T-cell (primary cell): ENCODE data around the gene TEKT4. TPM values are rescaled to one million over a fixed set of nuclear protein-coding genes. Genes with fewer than 3 reads are reported as not detected.
"Not testable (repeated sequence)": the region's sequence is repeated elsewhere in the genome, so short reads cannot be mapped to it uniquely, and the experiment has no call there.

Experiments
- ATAC-seq, 4 experiments: fragments of 200-7000 bp in 3 of 4; fragments of 150-1000 bp in 1 of 4; cut with Tn5 transposase; replicated peaks in 1 of 4; 1 replicate in 3 of 4; 2 replicates in 1 of 4; pipeline ENCODE4 v1.10.0; 2021; ENCODE audit warnings: moderate library complexity in 3 of 4, mild to moderate bottlenecking in 2 of 4, moderate number of reproducible peaks in 1 of 4
- CTCF ChIA-PET, 2 donors: fragments of 300-600 bp; sonication (Branson Sonifier 250); formaldehyde crosslinking; loops; one replicate each; lab custom pipeline; 2022; ENCODE audit warnings: antibody characterized with exemption in 2 of 2; lab: Charles Lee
- POLR2A ChIA-PET, 2 donors: fragments of 300-600 bp; sonication (Branson Sonifier 250); formaldehyde crosslinking; loops; one replicate each; lab custom pipeline; 2022; ENCODE audit warnings: antibody characterized with exemption in 2 of 2; lab: Charles Lee
- DNase-seq, 35 experiments: peaks; one replicate each; pipeline versions ENCODE4 v3.0.0 to v3.0.0-alpha.2; 2013 to 2023
- H3K27ac ChIP-seq: one replicate; pipeline ENCODE4 v1.5.1; 2013; ENCODE audit warnings: low read length
- H3K27me3 ChIP-seq, 2 experiments: replicated peaks in 1 of 2; 1 replicate in 1 of 2; 2 replicates in 1 of 2; pipeline versions ENCODE4 v1.6.1 to v1.7.0; 2013; ENCODE audit warnings: low read length in 1 of 2, mixed read lengths in 1 of 2; ENCODE audit not compliant: control insufficient read depth in 2 of 2, insufficient read depth in 2 of 2; ENCODE audit errors: extremely low read depth in 1 of 2
- H3K36me3 ChIP-seq, 2 donors: 1 replicate in 1 of 2; 2 replicates in 1 of 2; pipeline versions ENCODE4 v1.6.1 to v1.7.0; 2013; ENCODE audit warnings: low read length in 1 of 2; ENCODE audit not compliant: control insufficient read depth in 2 of 2, insufficient read depth in 1 of 2; ENCODE audit errors: extremely low read depth in 1 of 2
- H3K4me1 ChIP-seq, 2 experiments: 1 replicate in 1 of 2; 2 replicates in 1 of 2; pipeline versions ENCODE4 v1.6.1 to v1.7.0; 2013; ENCODE audit warnings: low read length in 2 of 2, mixed read lengths in 1 of 2; ENCODE audit not compliant: insufficient read depth in 2 of 2, control insufficient read depth in 1 of 2; ENCODE audit errors: extremely low read depth in 1 of 2
- H3K4me3 ChIP-seq, 2 donors: 1 replicate in 1 of 2; 2 replicates in 1 of 2; pipeline versions ENCODE4 v1.5.1 to v1.7.0; 2013; ENCODE audit warnings: mild to moderate bottlenecking in 2 of 2, low read length in 1 of 2, moderate library complexity in 1 of 2; ENCODE audit not compliant: control insufficient read depth in 1 of 2; ENCODE audit errors: extremely low read depth in 1 of 2
- H3K9me3 ChIP-seq: 2 replicates; pipeline ENCODE4 v1.7.0; 2013
- H3K27ac Mint-ChIP-seq, 2 donors: one replicate each; pipeline ENCODE4 v1.8.0; 2020 to 2021; ENCODE audit warnings: mild to moderate bottlenecking in 2 of 2, mixed read lengths in 2 of 2
- H3K27me3 Mint-ChIP-seq, 2 donors: one replicate each; pipeline ENCODE4 v1.8.0; 2021 to 2022; ENCODE audit warnings: mixed read lengths in 2 of 2
- H3K36me3 Mint-ChIP-seq: one replicate; pipeline ENCODE4 v1.8.0; 2021; ENCODE audit warnings: mixed read lengths
- H3K4me1 Mint-ChIP-seq, 3 donors: one replicate each; pipeline ENCODE4 v1.8.0; 2020 to 2022; ENCODE audit warnings: mixed read lengths in 3 of 3, mild to moderate bottlenecking in 1 of 3
- H3K4me3 Mint-ChIP-seq, 3 donors: one replicate each; pipeline ENCODE4 v1.8.0; 2020 to 2022; ENCODE audit warnings: mild to moderate bottlenecking in 3 of 3, mixed read lengths in 3 of 3, moderate library complexity in 3 of 3
- H3K9me3 Mint-ChIP-seq, 3 donors: one replicate each; pipeline ENCODE4 v1.8.0; 2020 to 2022; ENCODE audit warnings: mixed read lengths in 3 of 3
- WGBS: methylation state at CpG from one replicate; pipeline ENCODE4 v1.1.5; 2013; ENCODE audit warnings: missing lambda C conversion rate; ENCODE audit not compliant: insufficient coverage; 5-methylcytosine and 5-hydroxymethylcytosine counted together
- total RNA-seq, 35 experiments: library from RNA in 6 of 35; stranded (reverse) in 6 of 35; fragments of 120-200 nt in 1 of 35; gene quantifications; one replicate each; pipeline versions ENCODE4 v1.2.1 to v1.2.4 and lab custom pipeline; 2013 to 2026

TEKT4 gene
- total RNA-seq, 5 donors from 2014 or later (not counting 1 experiment from before 2014, with no cell fraction given) = not detected

- H3K4me1 ChIP-seq = peaks cover 0 to 7% of the 10 kb centered on the region in 2 experiments
- H3K27me3 ChIP-seq = peaks cover 0 to 34% of the 10 kb centered on the region in 2 experiments
- H3K4me3 ChIP-seq = no peak overlapping the region
- no peak for DNase-seq
- ChIA-PET POLR2A (no interaction called here), CTCF (no interaction called here)
- no peak for ATAC-seq
- Mint-ChIP-seq H3K9me3 (no peaks in the 10 kb centered on the region), H3K27me3 (peaks cover 10 to 11% of the 10 kb centered on the region in 2 donors), H3K36me3 (no peaks in the 10 kb centered on the region), H3K4me3 (no peak overlapping the region), H3K4me1 (no peaks in the 10 kb centered on the region), H3K27ac (no peak overlapping the region)
- no peaks in the 10 kb centered on the region for H3K9me3 ChIP-seq
- H3K27ac ChIP-seq = no peak overlapping the region
- no peaks in the 10 kb centered on the region for H3K36me3 ChIP-seq
- WGBS = 68% methylated on average over 14 of the region's 17 CpGs
Observed at GRCh38 chr2:94875820-94876522, 4.7 kb downstream of the TEKT4 start.

DNA sequence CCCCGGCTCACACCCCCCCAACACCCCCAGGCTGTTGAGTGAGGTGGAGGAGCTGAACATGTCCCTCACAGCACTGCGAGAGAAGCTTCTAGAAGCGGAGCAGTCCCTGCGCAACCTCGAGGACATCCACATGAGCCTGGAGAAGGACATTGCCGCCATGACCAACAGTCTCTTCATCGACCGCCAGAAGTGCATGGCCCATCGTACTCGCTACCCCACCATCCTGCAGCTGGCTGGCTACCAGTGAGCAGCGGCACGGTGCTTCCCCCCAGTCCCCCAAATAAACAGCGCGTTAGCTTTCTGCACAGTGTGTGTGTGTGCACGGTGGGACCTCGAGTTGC is 5.3 kb downstream of the TEKT4 start:
- Histone ChIP-seq H3K4me3 (no peak overlapping the region), H3K4me1 (peaks cover 0 to 7% of the 10 kb centered on the region in 2 experiments), H3K27me3 (peaks cover 0 to 31% of the 10 kb centered on the region in 2 experiments), H3K9me3 (no peaks in the 10 kb centered on the region), H3K27ac (no peak overlapping the region), H3K36me3 (no peaks in the 10 kb centered on the region)
- DNase-seq = no peak
- peaks cover 8 to 10% of the 10 kb centered on the region in 2 donors for H3K27me3 Mint-ChIP-seq
- 82% methylated on average over 15 of the region's 16 CpGs for WGBS
- POLR2A ChIA-PET = no interaction called here
- no peaks in the 10 kb centered on the region for H3K9me3 Mint-ChIP-seq
- ATAC-seq = no peak
- no peaks in the 10 kb centered on the region for H3K4me1 Mint-ChIP-seq
- no peak overlapping the region for H3K27ac Mint-ChIP-seq
- no peaks in the 10 kb centered on the region for H3K36me3 Mint-ChIP-seq
- H3K4me3 Mint-ChIP-seq = no peak overlapping the region
- CTCF ChIA-PET = no interaction called here

GRCh38 chr2:94877129-94877528 is 5.9 kb downstream of the TEKT4 start:
- Mint-ChIP-seq H3K4me3 (no peak overlapping the region), H3K9me3 (no peaks in the 10 kb centered on the region), H3K36me3 (no peaks in the 10 kb centered on the region), H3K27ac (no peak overlapping the region), H3K4me1 (no peaks in the 10 kb centered on the region), H3K27me3 (peaks cover 7 to 10% of the 10 kb centered on the region in 2 donors)
- WGBS = 96% methylated on average over 2 of the region's 5 CpGs
- CTCF ChIA-PET = no interaction called here
- no peak overlapping the region for H3K27ac ChIP-seq
- peaks cover 0 to 7% of the 10 kb centered on the region in 2 experiments for H3K4me1 ChIP-seq
- DNase-seq = no peak
- no peaks in the 10 kb centered on the region for H3K9me3 ChIP-seq
- no peaks in the 10 kb centered on the region for H3K36me3 ChIP-seq
- H3K4me3 ChIP-seq = no peak overlapping the region
- POLR2A ChIA-PET = no interaction called here
- peaks cover 0 to 25% of the 10 kb centered on the region in 2 experiments for H3K27me3 ChIP-seq
- no peak for ATAC-seq

GRCh38 chr2:94878575-94878974 is 7.3 kb downstream of the TEKT4 start:
- H3K4me3 Mint-ChIP-seq, H3K4me1 ChIP-seq, H3K9me3 ChIP-seq, H3K36me3 Mint-ChIP-seq, H3K4me1 Mint-ChIP-seq, ATAC-seq, CTCF ChIA-PET, H3K27ac ChIP-seq, H3K4me3 ChIP-seq, H3K27me3 Mint-ChIP-seq, H3K27ac Mint-ChIP-seq, POLR2A ChIA-PET, H3K9me3 Mint-ChIP-seq, H3K36me3 ChIP-seq, DNase-seq: not testable (repeated sequence)
- WGBS = 70% methylated on average over 5 of the region's 7 CpGs
- H3K27me3 ChIP-seq = peaks cover 0 to 16% of the 10 kb centered on the region in 2 experiments

GRCh38 chr2:94879314-94879981 is 8.2 kb downstream of the TEKT4 start:
- Histone ChIP-seq H3K36me3 (no peaks in the 10 kb centered on the region), H3K4me3 (no peak overlapping the region), H3K27me3 (peaks cover 0 to 15% of the 10 kb centered on the region in 2 experiments), H3K9me3 (no peaks in the 10 kb centered on the region), H3K27ac (no peak overlapping the region), H3K4me1 (peaks cover 0 to under 1% of the 10 kb centered on the region in 2 experiments)
- Mint-ChIP-seq H3K9me3 (peaks cover 2 to 9% (median 8%) of the 10 kb centered on the region in 3 donors), H3K4me1 (no peaks in the 10 kb centered on the region), H3K27ac (no peak overlapping the region), H3K36me3 (no peaks in the 10 kb centered on the region), H3K4me3 (no peak overlapping the region), H3K27me3 (peaks cover 0 to 4% of the 10 kb centered on the region in 2 donors)
- DNase-seq (no peak), ATAC-seq (no peak)
- 69% methylated on average over 4 of the region's 9 CpGs for WGBS
- CTCF ChIA-PET = no interaction called here
- POLR2A ChIA-PET = no interaction called here

GRCh38 chr2:94879982-94880377 is 8.8 kb downstream of the TEKT4 start:
- no peak overlapping the region for H3K4me3 Mint-ChIP-seq
- peaks cover 0 to 7% of the 10 kb centered on the region in 2 donors for H3K27me3 Mint-ChIP-seq
- peaks cover 2 to 13% (median 12%) of the 10 kb centered on the region in 3 donors for H3K9me3 Mint-ChIP-seq
- Histone ChIP-seq H3K36me3 (no peaks in the 10 kb centered on the region), H3K27ac (no peak overlapping the region), H3K4me3 (no peak overlapping the region), H3K27me3 (peaks cover 0 to 13% of the 10 kb centered on the region in 2 experiments), H3K9me3 (no peaks in the 10 kb centered on the region), H3K4me1 (no peaks in the 10 kb centered on the region)
- DNase-seq (no peak), ATAC-seq (no peak)
- POLR2A ChIA-PET = no interaction called here
- no peaks in the 10 kb centered on the region for H3K36me3 Mint-ChIP-seq
- CTCF ChIA-PET = no interaction called here
- H3K4me1 Mint-ChIP-seq = no peaks in the 10 kb centered on the region
- no peak overlapping the region for H3K27ac Mint-ChIP-seq
- 84% methylated on average over 11 of the region's 11 CpGs for WGBS
